Measurements from ENCODE around the gene STAB1. TPM values are rescaled to one million over a fixed set of nuclear protein-coding genes. Genes with fewer than 3 reads are reported as not detected.

The STAB1 gene, protein sequence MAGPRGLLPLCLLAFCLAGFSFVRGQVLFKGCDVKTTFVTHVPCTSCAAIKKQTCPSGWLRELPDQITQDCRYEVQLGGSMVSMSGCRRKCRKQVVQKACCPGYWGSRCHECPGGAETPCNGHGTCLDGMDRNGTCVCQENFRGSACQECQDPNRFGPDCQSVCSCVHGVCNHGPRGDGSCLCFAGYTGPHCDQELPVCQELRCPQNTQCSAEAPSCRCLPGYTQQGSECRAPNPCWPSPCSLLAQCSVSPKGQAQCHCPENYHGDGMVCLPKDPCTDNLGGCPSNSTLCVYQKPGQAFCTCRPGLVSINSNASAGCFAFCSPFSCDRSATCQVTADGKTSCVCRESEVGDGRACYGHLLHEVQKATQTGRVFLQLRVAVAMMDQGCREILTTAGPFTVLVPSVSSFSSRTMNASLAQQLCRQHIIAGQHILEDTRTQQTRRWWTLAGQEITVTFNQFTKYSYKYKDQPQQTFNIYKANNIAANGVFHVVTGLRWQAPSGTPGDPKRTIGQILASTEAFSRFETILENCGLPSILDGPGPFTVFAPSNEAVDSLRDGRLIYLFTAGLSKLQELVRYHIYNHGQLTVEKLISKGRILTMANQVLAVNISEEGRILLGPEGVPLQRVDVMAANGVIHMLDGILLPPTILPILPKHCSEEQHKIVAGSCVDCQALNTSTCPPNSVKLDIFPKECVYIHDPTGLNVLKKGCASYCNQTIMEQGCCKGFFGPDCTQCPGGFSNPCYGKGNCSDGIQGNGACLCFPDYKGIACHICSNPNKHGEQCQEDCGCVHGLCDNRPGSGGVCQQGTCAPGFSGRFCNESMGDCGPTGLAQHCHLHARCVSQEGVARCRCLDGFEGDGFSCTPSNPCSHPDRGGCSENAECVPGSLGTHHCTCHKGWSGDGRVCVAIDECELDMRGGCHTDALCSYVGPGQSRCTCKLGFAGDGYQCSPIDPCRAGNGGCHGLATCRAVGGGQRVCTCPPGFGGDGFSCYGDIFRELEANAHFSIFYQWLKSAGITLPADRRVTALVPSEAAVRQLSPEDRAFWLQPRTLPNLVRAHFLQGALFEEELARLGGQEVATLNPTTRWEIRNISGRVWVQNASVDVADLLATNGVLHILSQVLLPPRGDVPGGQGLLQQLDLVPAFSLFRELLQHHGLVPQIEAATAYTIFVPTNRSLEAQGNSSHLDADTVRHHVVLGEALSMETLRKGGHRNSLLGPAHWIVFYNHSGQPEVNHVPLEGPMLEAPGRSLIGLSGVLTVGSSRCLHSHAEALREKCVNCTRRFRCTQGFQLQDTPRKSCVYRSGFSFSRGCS (N-terminal part only)
- total RNA-seq (2016; rRNA removed; fragmentation: Illumina TruSeq; extraction: Trizol) (0.09 and 0.28 TPM in 2 replicates), polyA plus RNA-seq (2011; rRNA removed) (0.34 and 0.59 TPM in 2 replicates), polyA minus RNA-seq (2011; rRNA and poly(A)+ RNA removed; ENCODE audit: low replicate concordance) (0.26 and 1.0 TPM in 2 replicates), Bru-seq, nascent RNA (percentile 10 among the genes with signal in this experiment), BruChase-seq, experiment 1, labeled RNA remaining after a 6-hour chase (percentile 12 among the genes with signal in this experiment), BruChase-seq, experiment 2, labeled RNA remaining after a 2-hour chase (percentile 6 among the genes with signal in this experiment)
- total RNA-seq (2016; cell fraction: cytosol; rRNA removed; fragmentation: Illumina TruSeq; extraction: Trizol; ENCODE audit: low read depth), result not detected in 2 replicates
- total RNA-seq (2016; cell fraction: insoluble cytoplasmic fraction; rRNA removed; fragmentation: Illumina TruSeq; extraction: Trizol), result 0.11 and 0.18 TPM in 2 replicates
- 0.31 TPM in 1 of 2 replicates, not detected in the other for total RNA-seq (2016; cell fraction: membrane; rRNA removed; fragmentation: Illumina TruSeq; extraction: Trizol)
- 0.13 and 0.16 TPM in 2 replicates for total RNA-seq (2016; cell fraction: nucleus; rRNA removed; fragmentation: Illumina TruSeq; extraction: Trizol)
- polyA plus RNA-seq (2011; cell fraction: cytosol; rRNA removed), result 0.13 and 0.16 TPM in 2 replicates
- 4.1 and 4.3 TPM in 2 replicates for polyA plus RNA-seq (2011; cell fraction: nucleus; rRNA removed)
- 0.23 and 0.24 TPM in 2 replicates for polyA plus RNA-seq (2012)
- polyA plus RNA-seq (2016; cell fraction: cytosol; fragmentation: Illumina TruSeq; extraction: Trizol; ENCODE audit: low read depth), result 0.02 and 0.14 TPM in 2 replicates
- 0.10 TPM in 1 of 2 replicates, not detected in the other for polyA plus RNA-seq (2016; cell fraction: insoluble cytoplasmic fraction; fragmentation: Illumina TruSeq; extraction: Trizol; ENCODE audit: low read depth)
- not detected in 2 replicates for polyA plus RNA-seq (2016; cell fraction: membrane; fragmentation: Illumina TruSeq; extraction: Trizol; ENCODE audit: low read depth)
- polyA plus RNA-seq (2016; cell fraction: nucleus; fragmentation: Illumina TruSeq; extraction: Trizol; ENCODE audit: insufficient read depth, low read depth), result 0.30 TPM in 1 of 2 replicates, not detected in the other
- 0.30 TPM in 1 of 2 replicates, not detected in the other for polyA minus RNA-seq (2011; cell fraction: cytosol; rRNA and poly(A)+ RNA removed)
- 0.50 and 0.90 TPM in 2 replicates for polyA minus RNA-seq (2011; cell fraction: nucleus; rRNA and poly(A)+ RNA removed)
- long read RNA-seq, experiment 1, result 0 reads
- long read RNA-seq, experiment 2, result 0 reads

- Histone ChIP-seq H3K9ac (ENCODE audit: insufficient read depth, low read depth, low read length) (peak within 1 kb of the TSS; percentile 44; the same call in 1 of the 2 replicates), H3K4me1 (ENCODE audit: insufficient read depth, low read length) (peaks cover 23% of the 10 kb centered on the region), H3K4me2 (ENCODE audit: low read depth, low read length) (peak within 1 kb of the TSS; percentile 77), H3K4me3 (replicated peaks in 1 of 3; ENCODE audit: insufficient read depth in 1 of 3, low read depth in 2 of 3, low read length in 3 of 3) (peak within 1 kb of the TSS in 1 of 3 experiments; percentile 56; a peak in 3 of 6 replicates), H3K79me2 (ENCODE audit: insufficient read depth, low read length) (no peaks in the 10 kb centered on the region), H3K27ac (ENCODE audit: extremely low read length, insufficient read depth, low read length) (no peak within 1 kb of the TSS), H4K20me1 (ENCODE audit: insufficient read depth, low read length) (no peaks in the 10 kb centered on the region; the same call in 1 of the 2 replicates), H3K9me3 (ENCODE audit: low read length) (no peaks in the 10 kb centered on the region), H3K36me3 (replicated peaks in 1 of 2; ENCODE audit: control insufficient read depth in 1 of 2, insufficient read depth in 2 of 2, low read length in 2 of 2) (peaks cover 5 to 14% of the 10 kb centered on the region in 2 experiments), H3K27me3 (ENCODE audit: control insufficient read depth in 1 of 2, insufficient read depth in 2 of 2, low read length in 2 of 2) (peaks cover 8 to 21% of the 10 kb centered on the region in 2 experiments; a peak in 4 of 5 replicates), H2AFZ (ENCODE audit: low read length) (no peak within 1 kb of the TSS)
- intact Hi-C loops (cut with micrococcal nuclease; ENCODE audit: unreplicated experiment), result no loop called here
- DNase-seq (ENCODE audit: low spot score) (no peak), ATAC-seq (peak; percentile 2; the same call in 2 of the 3 replicates), FAIRE-seq (no peak)
- in situ Hi-C loops (cut with HindIII; ENCODE audit: extremely low pct_ligation_motif_present, low pct_unique_long_range_greater_than_20kb), result no loop called here
- no TSS peak for BruUV-seq (replicated peaks)
- 73% methylated on average over 12 of the region's 25 CpGs for WGBS (ENCODE audit: low lambda C conversion rate)
- TF ChIP-seq ZNF451 (CRISPR knock-in tag; IDR thresholded peaks at IDR 0.05), result no peak
- TF ChIP-seq HCFC1 (IDR thresholded peaks at IDR 0.05; ENCODE audit: low read depth, low read length), result no peak
- TF ChIP-seq POGZ (CRISPR knock-in tag; IDR thresholded peaks at IDR 0.05), result no peak
- no peak for TF ChIP-seq ZNF460 (CRISPR knock-in tag; IDR thresholded peaks at IDR 0.05; ENCODE audit: borderline replicate concordance)
- TF ChIP-seq ZNF740 (CRISPR knock-in tag; IDR thresholded peaks at IDR 0.05), result no peak
- ChIA-PET CTCF (ENCODE audit: low intra/inter-chr PET ratio, low total read pairs) (no interaction called here), POLR2A (interaction anchor here (0.9 to 1.5 kb wide), 2 partner anchors 37 to 211 kb away, joined by 3 to 5 read pairs; partner anchors contain the start of genes GLT8D1 and SPCS1)
These were observed at the start of gene STAB1 for GRCh38 chr3:52494886-52495495. Gene STAB1 (plus strand): TSS chr3:52495338. CDS start chr3:52495414, 76 bp downstream.

Measured in HepG2 (cell line).